ENCODE data around the gene ECEL1.
"Not testable (repeated sequence)": the region's sequence is repeated elsewhere in the genome, so short reads cannot be mapped to it uniquely, and the experiment has no call there.

The ECEL1 gene

DNA sequence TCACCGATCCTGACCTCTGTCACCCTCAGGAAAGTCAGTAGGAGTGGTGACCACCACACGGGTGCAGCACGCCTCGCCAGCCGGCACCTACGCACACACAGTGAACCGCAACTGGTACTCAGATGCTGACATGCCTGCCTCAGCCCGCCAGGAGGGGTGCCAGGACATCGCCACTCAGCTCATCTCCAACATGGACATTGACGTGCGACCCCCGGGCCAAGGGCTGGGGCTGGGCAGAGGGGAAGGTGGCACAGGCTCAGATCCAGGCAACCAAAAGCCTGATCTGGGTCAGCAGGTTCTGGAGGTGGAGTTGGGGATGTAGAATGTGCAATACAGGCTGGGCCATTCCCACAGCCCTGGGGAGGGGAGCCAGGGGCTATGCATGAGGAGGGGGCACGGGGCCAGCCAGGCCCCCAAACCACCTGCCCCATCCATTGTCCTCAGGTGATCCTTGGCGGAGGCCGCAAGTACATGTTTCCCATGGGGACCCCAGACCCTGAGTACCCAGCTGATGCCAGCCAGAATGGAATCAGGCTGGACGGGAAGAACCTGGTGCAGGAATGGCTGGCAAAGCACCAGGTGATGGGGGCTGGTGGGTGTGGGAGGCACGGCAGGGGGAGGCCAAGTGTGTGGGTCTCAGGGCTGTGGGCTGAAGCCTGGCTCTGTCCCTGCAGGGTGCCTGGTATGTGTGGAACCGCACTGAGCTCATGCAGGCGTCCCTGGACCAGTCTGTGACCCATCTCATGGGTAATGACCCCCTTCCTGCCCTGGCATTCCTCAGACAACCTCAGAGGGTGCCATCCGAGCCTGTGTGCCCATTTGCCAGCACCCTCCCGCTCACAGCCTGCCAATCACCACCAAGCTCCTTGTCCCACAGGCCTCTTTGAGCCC, 30.3 kb downstream of the ECEL1 start:
- DNase-seq: no peak

DNA sequence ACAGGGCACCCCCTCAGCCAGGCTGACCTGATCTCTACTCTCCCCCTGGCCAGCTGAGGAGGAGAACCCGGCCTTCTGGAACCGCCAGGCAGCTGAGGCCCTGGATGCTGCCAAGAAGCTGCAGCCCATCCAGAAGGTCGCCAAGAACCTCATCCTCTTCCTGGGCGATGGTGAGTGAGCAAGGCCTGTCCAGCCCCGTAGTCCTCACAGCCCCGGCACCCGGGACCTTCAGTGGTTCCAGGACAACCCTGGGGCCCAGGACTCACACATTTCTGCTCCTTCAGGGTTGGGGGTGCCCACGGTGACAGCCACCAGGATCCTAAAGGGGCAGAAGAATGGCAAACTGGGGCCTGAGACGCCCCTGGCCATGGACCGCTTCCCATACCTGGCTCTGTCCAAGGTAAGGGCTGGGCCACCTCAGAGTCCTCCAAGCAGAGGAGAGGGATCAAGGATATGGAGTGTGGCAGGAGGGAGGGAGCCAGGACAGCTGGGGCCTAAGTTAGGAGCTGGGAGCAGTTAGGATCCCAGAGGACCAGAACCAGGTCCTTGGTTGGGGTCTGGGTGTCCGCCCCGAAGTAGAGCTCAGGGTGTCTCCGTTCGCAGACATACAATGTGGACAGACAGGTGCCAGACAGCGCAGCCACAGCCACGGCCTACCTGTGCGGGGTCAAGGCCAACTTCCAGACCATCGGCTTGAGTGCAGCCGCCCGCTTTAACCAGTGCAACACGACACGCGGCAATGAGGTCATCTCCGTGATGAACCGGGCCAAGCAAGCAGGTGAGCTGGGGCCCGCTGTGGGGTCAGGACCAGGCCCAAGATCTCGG, 31.1 kb downstream of the ECEL1 start:
- no peak for DNase-seq

DNA sequence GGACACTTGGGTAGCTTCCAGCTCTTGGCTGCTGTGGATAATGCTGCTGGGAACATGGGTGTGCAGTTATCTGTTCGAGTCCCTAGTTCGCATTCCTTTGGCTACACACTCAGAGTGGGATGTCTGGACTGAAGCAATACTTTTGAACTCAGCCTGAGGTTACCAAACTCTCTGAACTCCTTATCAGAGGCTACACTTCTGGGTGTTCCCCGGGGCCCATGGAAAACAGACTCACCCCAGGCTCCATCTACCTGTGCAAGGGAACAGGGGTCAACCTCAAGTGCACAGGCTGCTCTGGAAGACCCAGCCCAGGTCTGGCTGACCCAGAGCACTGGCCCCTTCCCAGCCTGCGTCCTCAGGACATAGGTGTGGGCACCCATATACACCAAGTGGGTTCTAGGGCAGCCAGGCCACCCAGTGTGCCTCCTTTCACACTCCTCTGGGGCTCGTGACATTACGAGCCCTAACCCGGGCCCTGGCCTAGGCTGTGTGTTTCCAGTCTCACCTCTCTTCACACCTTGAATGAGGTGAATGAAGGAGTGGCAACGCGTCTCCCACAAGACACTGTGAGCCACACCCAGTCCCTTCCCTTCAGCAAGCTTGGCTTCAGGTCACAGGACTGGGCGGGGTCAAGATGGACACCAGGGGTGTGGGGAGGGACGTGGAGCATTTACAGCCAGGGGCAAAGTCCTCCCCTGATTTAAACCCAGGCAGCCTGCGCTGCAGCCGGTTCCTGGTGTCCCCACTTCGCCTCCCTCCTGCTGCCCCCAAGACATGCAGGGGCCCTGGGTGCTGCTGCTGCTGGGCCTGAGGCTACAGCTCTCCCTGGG, 32.0 kb downstream of the ECEL1 start, which contains the start of gene ALPI:
Gene ALPI (plus strand): TSS at position 728 of the 830 bp plus-strand sequence. CDS start 47 bp downstream, at position 775.
- no peak for DNase-seq

DNA sequence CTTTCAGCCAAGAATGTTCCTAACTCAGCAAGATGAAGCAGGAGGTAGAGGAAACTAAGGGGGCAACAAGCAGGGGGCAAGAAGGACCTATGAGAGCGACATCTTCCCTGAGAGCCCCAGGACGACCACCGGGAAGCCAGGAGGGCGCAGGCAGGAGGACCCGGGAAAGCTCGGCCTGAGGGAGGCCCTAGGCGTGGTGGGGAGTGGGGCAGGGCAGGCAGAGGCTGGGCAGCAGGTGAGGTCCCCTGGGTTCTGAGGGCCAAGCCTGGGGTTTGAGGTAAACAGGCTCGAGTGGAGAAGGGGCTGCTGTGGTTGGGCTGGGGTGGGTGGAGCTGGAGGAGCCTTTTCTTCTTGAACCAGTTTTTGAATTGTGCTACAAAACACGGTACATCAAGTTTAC, 33.0 kb downstream of the ECEL1 start:
- no peak for DNase-seq

DNA sequence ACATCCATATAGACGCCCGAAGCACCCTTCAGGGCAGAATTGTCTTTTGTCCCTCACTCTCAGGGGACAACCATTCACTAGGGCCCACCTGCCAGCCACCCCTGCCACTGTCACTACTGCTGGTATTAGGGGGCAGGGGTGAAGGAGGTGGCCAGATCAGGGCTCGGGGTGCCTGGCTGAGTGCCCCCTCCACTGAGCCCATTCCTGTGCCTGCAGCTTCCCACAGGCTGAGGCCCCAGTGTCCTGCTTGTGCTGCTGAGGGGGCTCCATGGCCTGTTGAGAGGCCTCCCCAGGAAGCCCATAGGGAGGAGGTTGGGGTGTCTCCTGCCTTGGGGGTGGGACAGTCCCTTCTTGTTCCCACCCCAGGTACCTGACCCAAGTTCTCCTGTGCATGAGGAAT, 36.0 kb downstream of the ECEL1 start:
- not testable (repeated sequence) for DNase-seq

DNA sequence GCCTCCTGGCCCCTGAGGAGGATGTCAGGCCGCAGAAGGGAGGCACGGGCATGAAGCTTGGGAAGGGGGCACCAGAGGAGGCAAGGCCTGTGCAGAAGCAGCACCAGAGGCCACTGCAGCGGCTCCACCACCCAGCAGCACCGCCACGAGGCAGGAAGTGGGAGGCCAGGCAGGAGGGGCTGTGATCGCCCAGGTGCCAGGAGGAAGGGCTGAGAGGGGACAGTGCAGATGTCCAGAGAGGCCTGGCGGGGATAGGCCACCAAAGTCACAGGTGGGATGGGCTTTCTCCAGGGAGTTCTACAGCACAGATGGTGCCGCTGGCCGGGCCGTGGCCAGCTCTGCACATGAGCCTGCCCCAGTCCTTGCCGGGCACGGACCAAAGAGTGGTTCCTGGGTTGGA, 37.7 kb downstream of the ECEL1 start:
- DNase-seq: no peak

DNA sequence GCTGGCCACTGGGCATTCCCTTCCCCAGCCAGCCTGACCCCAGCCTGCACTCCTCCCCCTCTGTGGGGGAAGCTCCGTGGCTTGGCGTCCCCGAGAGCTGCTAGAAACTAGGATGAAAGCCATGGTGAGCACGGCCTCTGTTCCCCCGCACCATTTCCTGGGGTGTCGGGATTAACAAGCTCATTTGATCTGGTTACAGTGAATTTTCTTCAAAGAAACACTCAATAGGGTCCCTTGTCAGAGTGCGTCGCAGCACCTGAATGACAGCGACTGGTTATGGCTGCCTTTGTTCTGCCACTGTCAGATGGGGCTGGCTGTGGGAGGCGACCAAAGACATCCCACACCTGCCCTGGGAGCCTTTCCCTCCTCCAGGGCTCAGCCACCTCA, 39.3 kb downstream of the ECEL1 start:
- DNase-seq: no peak

DNA sequence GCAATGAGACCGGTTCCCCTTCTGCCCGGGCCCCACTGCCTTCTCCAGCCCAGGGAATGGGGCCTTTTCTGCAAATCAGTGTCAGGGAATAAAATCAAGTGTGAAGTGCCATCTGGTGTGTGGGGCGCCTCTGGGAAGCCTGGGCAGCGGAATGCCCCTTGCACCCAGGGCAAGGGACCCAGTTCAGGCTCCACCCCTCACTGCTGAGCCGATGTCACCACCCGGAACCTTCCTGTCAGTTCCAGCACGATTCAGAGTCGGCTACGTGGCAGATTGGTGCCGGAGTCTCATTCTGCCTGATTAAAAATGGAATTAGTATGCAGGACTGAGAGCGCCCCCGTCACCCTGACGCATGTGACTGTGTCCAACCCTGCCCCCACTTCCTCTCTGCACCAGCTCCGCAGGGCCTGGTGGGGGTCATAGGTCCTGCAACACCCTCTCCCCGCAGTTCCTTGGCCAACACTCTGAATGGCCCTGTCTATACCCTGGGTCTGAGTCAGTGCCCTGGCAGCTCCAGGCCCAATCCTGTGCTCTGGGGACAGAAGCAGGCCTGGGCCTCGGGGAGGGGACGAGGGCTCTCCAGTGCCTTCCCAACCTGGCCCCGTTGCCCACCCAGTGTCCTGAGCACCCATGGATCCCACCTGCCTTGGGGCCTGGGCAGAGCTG, 39.9 kb downstream of the ECEL1 start:
- DNase-seq: no peak

DNA sequence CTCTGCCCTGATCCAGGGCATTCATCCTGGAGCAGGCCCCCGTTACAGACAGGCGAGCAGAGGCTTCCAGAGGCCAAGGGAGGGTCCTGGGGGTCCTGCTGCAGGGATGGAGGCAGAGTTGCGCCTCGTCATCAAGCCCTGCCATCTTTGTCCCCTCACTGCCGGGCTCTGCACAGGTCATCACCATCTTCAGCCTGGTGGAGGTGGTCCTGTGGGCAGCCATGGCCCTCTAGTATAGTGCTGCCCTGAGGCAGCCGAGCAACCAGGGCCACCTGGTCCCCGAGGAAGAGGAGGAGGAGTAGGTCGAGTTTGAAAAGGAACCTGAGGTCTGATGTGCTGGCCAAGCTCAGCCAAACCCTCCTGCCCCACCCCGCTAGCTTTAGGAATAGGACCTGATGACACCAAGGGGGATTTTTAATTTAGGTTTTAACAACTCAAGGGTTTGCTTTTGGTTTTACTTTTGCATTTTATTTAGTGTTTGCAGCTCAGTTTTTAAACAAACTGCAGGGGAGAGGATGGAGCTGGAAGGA, 40.5 kb downstream of the ECEL1 start:
- no peak for DNase-seq

DNA sequence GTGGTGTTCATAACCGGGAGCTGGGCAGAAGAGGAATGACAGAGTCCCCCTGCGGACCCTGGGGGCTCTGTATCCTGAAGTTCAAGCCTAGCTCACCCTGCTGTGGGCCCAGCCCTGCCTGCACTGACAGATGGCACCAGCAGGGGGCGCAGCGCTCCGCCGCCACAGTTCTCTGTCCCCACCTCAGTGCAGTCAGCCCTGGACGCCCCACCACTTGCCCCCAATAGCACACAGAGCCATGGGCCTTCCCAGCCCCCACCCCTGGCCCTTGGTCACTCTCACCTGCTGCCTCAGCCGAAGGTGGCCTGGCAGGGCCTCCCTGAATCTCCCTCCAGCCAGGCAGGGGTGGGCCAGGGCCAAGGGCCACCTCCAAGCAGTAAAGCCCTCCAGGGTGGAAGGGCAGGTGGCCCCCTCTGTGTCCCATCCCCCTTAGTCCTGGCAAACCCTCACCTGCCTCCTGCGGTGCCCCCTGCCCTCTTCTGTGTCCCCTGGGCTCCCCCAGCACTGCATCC, 41.3 kb downstream of the ECEL1 start:
- DNase-seq: not testable (repeated sequence)

DNA sequence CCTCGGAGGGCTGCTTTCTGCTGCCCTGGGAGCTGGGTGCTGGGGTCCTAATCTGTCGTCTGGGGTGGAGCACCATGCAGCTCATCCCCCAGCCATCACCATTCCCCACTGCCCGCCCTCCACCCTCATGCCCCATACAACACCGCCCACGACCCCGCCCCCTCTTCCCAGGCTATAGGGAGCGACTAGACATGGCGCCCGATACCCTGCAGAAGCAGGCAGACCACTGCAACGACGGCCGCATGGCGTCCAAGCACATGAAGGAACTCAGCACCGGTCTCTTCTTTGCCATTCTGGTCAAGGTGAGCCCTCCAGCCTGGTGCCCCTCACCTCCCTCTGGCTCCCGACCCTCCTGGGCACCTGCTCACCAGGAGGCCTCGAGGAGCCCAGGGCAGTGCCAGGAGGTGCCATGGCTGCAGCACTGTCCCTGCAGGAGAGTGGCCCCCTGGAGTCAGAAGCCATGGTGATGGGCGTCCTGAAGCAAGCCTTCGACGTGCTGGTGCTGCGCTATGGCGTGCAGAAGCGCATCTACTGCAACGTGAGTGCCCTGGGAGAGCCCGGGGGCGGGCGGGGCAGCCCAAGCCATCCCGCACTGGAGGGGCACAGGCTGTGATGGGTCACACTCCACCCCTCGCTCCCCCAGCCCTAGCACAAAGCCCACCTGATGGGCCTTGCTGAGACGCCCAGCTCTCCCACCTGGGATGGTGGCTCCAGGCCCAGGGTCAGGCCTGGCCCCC, 42.3 kb downstream of the ECEL1 start:
- DNase-seq: not testable (repeated sequence)

DNA sequence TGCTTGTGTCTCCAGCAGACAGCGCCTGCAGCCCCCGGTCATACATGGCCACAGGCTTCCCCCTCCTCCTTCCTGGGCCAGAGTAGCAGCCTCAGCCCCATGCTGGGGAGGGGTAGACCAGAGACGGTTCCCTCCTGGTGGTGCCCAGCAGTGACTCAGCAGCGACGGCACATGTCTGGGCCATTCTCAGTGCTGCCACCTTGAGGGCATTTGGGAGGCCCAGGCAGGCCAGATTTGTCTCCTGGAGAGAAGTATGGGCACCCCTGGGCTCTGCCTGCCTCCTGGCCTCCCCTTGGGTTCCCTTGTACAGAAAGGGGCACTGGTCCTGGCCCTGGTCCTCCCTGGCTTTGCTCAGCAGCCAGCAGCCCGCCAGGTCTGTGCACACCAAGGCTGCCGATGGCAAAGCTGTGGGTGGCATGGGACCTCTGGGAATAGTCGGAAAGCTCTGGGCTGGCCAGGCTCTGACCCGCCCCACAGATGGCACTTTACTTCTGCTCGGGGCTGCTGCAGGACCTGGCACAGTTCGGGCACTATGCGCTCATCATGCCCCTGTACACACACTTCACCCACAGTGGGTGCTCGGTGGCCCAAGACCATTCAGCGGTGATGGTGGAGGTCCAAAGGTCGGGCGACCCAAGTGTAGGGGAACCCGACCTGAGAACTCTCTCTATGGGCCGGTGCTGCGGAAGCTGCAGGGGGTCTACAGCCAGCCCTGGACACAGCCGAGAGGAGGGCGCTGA, 43.1 kb downstream of the ECEL1 start:
- no peak for DNase-seq

DNA sequence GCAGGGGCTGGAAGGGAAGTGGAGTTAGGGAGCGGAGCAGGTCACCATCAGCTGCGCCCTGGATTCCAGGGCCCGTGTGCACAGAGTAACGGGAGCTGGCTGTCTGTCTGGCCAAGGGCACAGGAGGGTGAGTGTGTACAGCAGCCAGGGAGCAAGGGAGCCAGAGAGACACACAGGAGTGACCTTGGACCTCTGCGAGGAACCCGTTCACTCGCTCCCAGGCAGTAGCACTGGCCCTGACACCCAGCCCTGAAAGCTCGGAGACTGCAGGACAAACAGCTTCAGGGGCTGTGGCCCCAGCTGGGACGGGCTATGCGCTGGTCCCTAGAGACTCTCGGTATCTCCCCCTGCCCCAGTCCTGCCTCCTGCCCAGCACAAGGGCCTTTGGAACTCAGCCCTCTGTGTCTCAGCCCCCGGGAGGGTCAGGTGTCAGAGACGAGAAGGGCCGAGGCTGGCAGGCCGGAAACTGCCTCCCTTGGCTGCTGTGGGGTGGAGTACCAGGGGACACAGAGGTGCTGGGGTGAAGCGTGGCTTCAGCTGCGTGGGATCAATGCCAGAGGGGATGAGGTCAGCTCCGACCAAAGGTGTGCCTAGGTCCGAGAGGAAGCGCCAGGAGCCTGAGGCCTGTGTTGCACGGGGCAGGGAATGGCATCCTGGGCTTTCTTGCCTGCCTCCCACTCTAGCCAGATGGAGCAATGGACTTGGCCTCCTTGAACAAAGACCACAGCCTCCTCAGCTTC, 43.8 kb downstream of the ECEL1 start:
- DNase-seq: not testable (repeated sequence)

DNA sequence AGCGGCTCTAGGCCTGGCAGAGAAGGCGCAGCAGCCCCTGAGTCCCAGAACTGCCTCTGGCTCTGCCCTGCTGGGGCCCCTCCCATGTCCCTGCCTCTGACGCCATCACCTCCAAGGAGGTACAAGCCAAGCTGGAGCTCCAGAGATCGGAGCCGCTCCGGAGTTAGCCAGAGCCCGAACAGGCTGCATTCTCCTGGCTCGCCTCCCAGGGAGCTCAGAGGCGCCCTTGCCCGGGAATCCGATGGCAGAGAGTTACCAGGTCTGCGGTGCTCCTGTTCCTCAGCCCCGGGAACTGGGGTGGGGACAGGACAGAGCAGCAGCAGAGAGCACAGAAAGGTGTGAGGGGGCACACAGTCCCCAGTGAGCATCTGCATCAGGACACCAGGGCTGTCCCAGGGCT, 44.6 kb downstream of the ECEL1 start:
- DNase-seq: not testable (repeated sequence)

DNA sequence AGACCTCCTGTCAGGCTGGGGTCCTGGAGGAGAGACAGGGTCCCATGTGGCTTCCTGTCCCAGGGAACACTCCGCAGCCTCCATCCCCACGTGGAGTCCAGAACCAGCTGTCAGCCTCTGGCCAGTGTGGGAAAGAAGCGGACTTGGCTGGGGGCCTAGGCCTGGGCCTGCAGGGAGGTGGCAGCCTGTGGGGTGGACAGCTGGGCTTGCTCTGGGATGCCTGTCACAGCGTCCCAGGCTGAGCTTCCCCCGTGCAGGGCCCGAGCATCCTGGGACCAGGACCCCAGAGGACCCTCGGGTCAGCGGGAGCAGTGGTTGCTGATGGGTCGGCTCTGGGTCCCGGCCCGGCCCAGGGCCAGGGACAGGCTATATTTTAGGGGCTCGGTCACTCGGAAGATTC, 45.2 kb downstream of the ECEL1 start:
- not testable (repeated sequence) for DNase-seq

DNA sequence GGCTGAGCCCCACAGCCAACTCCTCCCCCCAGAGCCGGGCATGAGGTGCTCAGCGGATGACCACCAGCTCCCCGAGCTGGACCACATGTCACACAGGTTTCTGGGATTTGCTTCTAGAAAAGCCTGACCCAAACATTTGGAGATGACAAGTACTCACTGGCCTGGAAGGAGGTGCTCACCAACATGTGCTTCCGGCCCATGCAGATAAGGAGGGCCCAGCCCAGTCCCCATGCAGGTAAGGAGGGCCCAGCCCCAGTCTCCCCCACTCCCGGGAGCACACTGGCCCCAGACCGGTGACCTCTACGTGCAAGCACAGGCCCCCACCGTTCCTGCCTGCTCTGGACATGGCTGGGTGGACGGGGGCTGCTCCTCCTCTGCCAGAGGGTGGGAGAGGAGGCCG, 45.7 kb downstream of the ECEL1 start:
- not testable (repeated sequence) for DNase-seq

DNA sequence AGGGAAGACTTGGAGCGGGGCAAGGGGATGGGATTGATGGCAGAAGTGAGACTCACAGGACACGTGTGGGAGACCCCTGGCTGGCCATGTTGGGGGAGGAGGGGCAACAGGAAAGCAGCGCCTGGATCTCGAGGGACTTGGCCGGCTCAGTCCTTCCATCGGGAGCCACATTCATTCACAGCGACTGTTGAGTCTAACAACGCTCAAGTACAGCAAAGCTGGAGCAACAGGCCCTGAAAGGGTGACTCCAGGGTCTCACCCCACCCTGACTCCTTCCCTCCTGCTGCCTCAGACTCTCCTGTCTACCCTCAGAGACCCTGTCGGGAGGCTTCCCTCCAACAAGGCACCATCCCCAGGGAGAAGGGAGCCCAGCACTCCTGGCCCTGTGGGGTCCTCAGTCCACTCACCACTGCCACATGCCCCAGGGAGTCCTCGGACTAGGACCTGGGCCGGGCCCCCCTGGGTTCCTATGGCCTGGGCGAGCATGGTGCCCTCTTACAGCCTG, 46.4 kb downstream of the ECEL1 start:
- DNase-seq: no peak

DNA sequence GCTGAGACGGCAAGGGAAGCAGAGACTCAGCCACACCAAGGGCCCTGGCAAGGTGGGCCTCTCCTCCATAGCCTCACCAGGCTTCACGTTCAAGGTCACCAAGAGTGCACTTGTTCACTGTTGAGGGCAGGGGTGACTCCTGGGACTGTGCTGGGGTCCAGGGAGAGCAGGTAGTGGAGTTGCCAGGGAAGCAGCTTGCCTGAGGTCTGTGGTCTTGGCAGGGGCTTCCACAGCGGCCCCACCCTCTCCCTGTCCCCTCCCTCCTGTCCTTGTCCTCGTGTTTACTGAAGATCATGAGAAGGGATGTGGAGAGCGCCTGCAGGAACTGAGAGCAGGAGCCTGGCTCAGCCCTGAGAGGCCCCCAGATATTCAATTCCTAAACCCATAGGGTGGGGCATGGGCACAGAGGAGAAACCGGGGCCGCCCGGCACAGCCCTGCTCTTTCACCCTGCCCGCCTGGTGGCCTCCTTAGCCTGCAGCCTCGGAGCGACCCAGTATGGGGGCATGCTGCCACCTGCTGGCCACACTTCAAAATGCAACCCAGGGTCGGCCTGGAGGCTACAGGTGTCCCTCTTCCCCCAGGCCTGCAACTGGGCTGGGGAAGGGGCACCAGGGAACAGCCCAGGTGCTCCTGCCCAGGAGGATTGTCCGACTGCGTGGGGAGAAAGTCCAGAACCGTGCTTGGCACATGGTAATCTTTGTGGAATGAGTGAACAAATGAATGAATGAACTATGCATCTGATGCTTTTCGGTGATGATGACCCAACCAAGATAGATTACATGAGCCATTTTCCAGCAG, 47.2 kb downstream of the ECEL1 start:
- peak; percentile 12 for DNase-seq

DNA sequence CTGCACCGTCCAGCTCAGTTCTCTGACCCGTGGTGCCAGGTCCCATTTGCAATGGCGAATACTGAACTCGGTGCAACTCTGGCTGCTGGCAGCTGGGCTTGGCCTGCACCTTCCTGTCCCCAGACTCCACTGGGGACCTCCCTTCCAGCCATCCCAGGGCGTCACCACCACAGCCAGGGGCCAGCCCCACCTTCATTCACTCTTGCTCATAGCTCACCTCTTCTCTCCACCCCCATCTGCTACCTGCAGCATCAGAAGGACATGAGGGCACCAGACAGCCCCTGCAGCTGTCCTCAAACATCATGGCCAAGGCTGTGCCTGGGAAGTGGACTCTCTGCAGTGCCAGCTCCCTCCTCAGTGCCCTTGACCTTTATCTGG, 47.9 kb downstream of the ECEL1 start:
- no peak for DNase-seq
